Brain microvascular endothelial cell (primary cell): ENCODE measurements around the gene FABP7.

Experiments used
- DNase-seq: peaks from one replicate; pipeline ENCODE4 v3.0.0-alpha.2; 2020
- H3K27ac ChIP-seq: fragments of 250-450 bp; sonication (Bioruptor Pico); 2 replicates; pipeline ENCODE4 v1.5.1; 2020; ENCODE audit warnings: mild to moderate bottlenecking, moderate library complexity
- H3K27me3 ChIP-seq: fragments of 250-450 bp; sonication (Bioruptor Pico); replicated peaks from 2 replicates; pipeline ENCODE4 v1.5.1; 2020; ENCODE audit warnings: mild to moderate bottlenecking
- H3K36me3 ChIP-seq: fragments of 250-450 bp; sonication (Bioruptor Pico); replicated peaks from 2 replicates; pipeline ENCODE4 v1.5.1; 2020; ENCODE audit warnings: mild to moderate bottlenecking
- H3K4me3 ChIP-seq: 2 replicates; pipeline ENCODE4 v1.5.1; 2011; ENCODE audit warnings: low read depth, mild to moderate bottlenecking, control low read depth, low read length, moderate library complexity
- CTCF ChIP-seq: IDR thresholded peaks from 2 replicates; pipeline ENCODE4 v1.5.1; 2011; ENCODE audit warnings: low read depth, mild to moderate bottlenecking, moderate library complexity, low read length, control low read depth, inconsistent platforms; ENCODE audit errors: missing control alignments
- in situ Hi-C: cut with HindIII; loops from 2 replicates; pipeline ENCODE4 v1.10.0; 2017; ENCODE audit warnings: low sequenced_read_pairs, low pct_ligation_motif_present

FABP7 gene

GRCh38 chr6:122808121-122808885 is 28.8 kb downstream of the FABP7 start:
- no peak overlapping the region for H3K27ac ChIP-seq
- H3K27me3 ChIP-seq, result no peaks in the 10 kb centered on the region
- TF ChIP-seq CTCF, result no peak
- no peak overlapping the region for H3K4me3 ChIP-seq
- in situ Hi-C loops, result no loop called here
- H3K36me3 ChIP-seq, result no peaks in the 10 kb centered on the region
- DNase-seq, result no peak

DNA sequence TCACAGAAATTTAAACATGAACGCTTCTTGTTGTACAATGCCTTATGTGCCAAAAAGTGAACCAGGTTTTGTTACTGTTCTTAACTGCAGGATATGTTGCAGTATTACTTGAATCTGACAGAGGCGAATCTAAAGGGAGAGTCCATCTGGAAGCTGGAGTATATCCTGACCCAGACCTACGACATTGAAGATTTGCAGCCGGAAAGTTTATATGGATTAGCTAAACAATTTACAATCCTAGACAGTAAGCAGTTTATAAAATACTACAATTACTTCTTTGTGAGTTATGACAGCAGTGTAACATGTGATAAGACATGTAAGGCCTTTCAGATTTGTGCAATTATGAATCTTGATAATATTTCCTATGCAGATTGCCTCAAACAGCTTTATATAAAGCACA is 29.5 kb downstream of the FABP7 start:
- Histone ChIP-seq H3K4me3 (no peak overlapping the region), H3K27ac (no peak overlapping the region), H3K36me3 (no peaks in the 10 kb centered on the region), H3K27me3 (no peaks in the 10 kb centered on the region)
- TF ChIP-seq CTCF, result no peak
- DNase-seq, result no peak
- in situ Hi-C loops, result no loop called here

DNA sequence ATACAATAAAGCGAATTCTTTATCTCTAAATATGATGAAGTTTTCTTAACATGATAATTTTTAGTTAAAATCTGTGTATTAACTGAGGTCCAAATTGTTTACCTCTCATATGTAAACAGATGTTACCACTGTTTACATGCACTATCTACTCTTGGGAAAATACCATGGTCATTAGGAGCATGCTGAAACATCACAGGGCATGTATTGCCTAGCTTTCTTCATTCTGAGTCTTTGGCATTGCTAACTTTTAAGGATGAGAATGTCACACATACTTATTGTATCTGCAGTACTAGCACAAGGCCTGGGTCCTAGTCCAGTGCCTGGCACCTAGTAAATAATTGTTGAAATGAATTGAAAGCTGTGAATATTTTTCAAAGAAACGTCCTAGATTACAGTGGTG is 30.2 kb downstream of the FABP7 start:
- Histone ChIP-seq H3K4me3 (no peak overlapping the region), H3K36me3 (no peaks in the 10 kb centered on the region), H3K27me3 (no peaks in the 10 kb centered on the region), H3K27ac (no peak overlapping the region)
- TF ChIP-seq CTCF, result no peak
- DNase-seq, result no peak
- in situ Hi-C loops, result no loop called here

DNA sequence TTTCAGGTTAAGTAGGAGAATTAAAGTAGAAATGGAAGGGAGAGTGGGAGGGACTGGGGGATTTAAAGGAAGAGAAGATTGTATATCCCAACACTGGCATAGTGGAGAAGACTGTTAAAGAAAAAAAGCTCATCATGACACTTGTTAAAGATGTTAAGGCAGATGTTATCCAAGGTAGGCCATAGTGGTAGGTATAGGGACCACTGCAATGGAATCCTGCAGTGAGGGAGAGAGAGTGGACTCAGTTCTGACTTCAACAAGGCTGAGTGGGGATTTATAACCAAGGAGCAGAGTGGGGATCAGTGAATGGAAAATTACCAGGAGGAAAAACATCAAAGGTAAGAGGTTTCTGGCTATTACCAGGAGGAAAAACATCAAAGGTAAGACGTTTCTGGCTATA is 30.7 kb downstream of the FABP7 start:
- in situ Hi-C loops, result no loop called here
- TF ChIP-seq CTCF, result peak; percentile 21
- no peak for DNase-seq
- Histone ChIP-seq H3K27me3 (no peaks in the 10 kb centered on the region), H3K4me3 (no peak overlapping the region), H3K36me3 (no peaks in the 10 kb centered on the region), H3K27ac (no peak overlapping the region)

DNA sequence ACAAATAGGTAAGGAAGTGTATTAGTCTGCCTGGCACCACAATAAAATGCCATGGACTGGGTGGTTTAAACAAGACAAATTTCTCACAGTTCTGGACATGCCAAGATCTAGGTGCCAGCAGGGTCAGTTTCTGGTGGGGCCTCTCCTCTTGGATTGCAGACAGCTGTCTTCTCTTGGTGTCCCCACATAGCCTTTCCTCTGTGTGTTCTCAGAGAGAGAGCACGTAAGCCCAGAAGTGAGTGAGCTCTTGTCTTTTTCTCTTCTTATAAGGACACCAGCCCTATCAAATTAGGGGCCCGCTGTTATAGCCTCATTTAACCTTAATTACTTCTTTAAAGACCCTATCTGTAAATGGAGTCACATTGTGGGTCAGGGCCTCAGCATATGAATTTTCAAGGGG is 37.8 kb downstream of the FABP7 start:
- Histone ChIP-seq H3K27me3 (no peaks in the 10 kb centered on the region), H3K27ac (no peak overlapping the region), H3K4me3 (no peak overlapping the region), H3K36me3 (no peaks in the 10 kb centered on the region)
- DNase-seq, result no peak
- in situ Hi-C loops, result no loop called here
- no peak for TF ChIP-seq CTCF

GRCh38 chr6:122817766-122818165 is 38.2 kb downstream of the FABP7 start:
- no peaks in the 10 kb centered on the region for H3K36me3 ChIP-seq
- DNase-seq, result no peak
- in situ Hi-C loops, result no loop called here
- H3K4me3 ChIP-seq, result no peak overlapping the region
- H3K27ac ChIP-seq, result no peak overlapping the region
- H3K27me3 ChIP-seq, result no peaks in the 10 kb centered on the region
- no peak for TF ChIP-seq CTCF
